Esophagus squamous epithelium (tissue), 5 donors: ENCODE measurements around the gene MBD2. TPM values are rescaled to one million over a fixed set of nuclear protein-coding genes. Genes with fewer than 3 reads are reported as not detected.

ENCODE experiments used
- DNase-seq: peaks from one replicate; lab custom pipeline; 2025; lab: John Stamatoyannopoulos, UW
- H3K27ac ChIP-seq, 4 donors: fragments of 200-600 bp; sonication (generic); one replicate each; pipeline ENCODE4 v1.5.1; 2016 to 2019; ENCODE audit warnings: mild to moderate bottlenecking in 1 of 4
- H3K27me3 ChIP-seq, 4 donors: fragments of 200-600 bp; sonication (generic); 1 replicate in 3 of 4; 2 replicates in 1 of 4; pipeline versions ENCODE4 v1.5.1 to v1.6.0; 2017 to 2021; ENCODE audit warnings: antibody characterized with exemption in 1 of 4
- H3K36me3 ChIP-seq, 3 donors: fragments of 200-600 bp; sonication (generic); one replicate each; pipeline ENCODE4 v1.5.1; 2016 to 2019
- H3K4me1 ChIP-seq, 3 donors: fragments of 200-600 bp; sonication (generic); one replicate each; pipeline ENCODE4 v1.5.1; 2017 to 2019
- H3K4me3 ChIP-seq, 4 donors: fragments of 200-600 bp; sonication (generic); 1 replicate in 3 of 4; 2 replicates in 1 of 4; pipeline ENCODE4 v1.5.1; 2016 to 2019; ENCODE audit warnings: mild to moderate bottlenecking in 2 of 4, moderate library complexity in 1 of 4
- H3K9me3 ChIP-seq, 3 donors: fragments of 200-600 bp; sonication (generic); one replicate each; pipeline ENCODE4 v1.5.1; 2016 to 2019
- POLR2A ChIP-seq, 4 donors: fragments of 450-650 bp; IDR thresholded peaks; one replicate each; pipeline ENCODE4 v1.6.1; 2017; ENCODE audit warnings: antibody characterized with exemption in 4 of 4, mild to moderate bottlenecking in 4 of 4, moderate library complexity in 3 of 4
- WGBS, 2 donors: methylation state at CpG; one replicate each; pipeline ENCODE4 v1.1.5; 2018; 5-methylcytosine and 5-hydroxymethylcytosine counted together
- intact Hi-C: fragments of 100-400 bp; cut with DNase I; formaldehyde crosslinking; loops from one replicate; pipeline ENCODE4 v1.15.0; 2022
- total RNA-seq, 4 donors: library from RNA; depleted of rRNA; stranded (reverse); fragments of >200 nt; gene quantifications; one replicate each; pipeline ENCODE4 v1.1.0, GENCODE V29; 2016
- TF ChIP-seq, protein P1 (sequence below), 6 experiments: fragments of 450-650 bp in 4 of 6; fragments of 200-600 bp in 2 of 6; sonication (generic) in 2 of 6; IDR thresholded peaks; one replicate each; pipeline ENCODE4 v1.5.1; 2016 to 2019; ENCODE audit warnings: antibody characterized with exemption in 6 of 6, mild to moderate bottlenecking in 4 of 6, moderate library complexity in 4 of 6
- donor health status: DM: yes; HTN: yes; CAD: no.

Gene MBD2
- total RNA-seq, 4 donors from 2014 or later, result 38.2 to 48.4 (median 46.3) TPM

DNA sequence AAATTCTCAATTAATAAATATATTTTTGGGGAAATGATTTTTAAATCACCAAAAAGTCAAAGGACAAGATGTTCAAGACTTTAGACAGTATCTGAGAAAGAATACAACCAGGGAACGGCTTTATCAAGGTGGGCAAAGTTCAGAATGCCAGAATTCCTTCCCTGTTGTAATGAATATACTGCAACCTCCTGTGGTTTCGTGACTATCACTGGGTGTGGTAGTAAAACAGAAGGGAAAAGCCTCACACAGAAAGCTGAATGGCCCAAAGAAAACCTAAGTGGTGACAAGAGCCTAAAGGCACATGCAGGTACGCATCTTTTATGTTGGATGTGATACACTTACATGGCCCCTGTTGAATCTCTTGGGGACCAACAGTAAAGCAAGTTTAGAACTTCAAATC lies 37.1 kb downstream of the MBD2 start:
- Histone ChIP-seq H3K36me3 (peaks cover 0 to 76% (median 7%) of the 10 kb centered on the region in 3 donors), H3K9me3 (no peaks in the 10 kb centered on the region), H3K27me3 (no peaks in the 10 kb centered on the region), H3K4me3 (no peak overlapping the region), H3K4me1 (peaks cover 3 to 21% (median 4%) of the 10 kb centered on the region in 3 donors), H3K27ac (no peak overlapping the region)
- no peak for TF ChIP-seq POLR2A (IDR thresholded peaks at IDR 0.05)
- TF ChIP-seq, protein P1, sequence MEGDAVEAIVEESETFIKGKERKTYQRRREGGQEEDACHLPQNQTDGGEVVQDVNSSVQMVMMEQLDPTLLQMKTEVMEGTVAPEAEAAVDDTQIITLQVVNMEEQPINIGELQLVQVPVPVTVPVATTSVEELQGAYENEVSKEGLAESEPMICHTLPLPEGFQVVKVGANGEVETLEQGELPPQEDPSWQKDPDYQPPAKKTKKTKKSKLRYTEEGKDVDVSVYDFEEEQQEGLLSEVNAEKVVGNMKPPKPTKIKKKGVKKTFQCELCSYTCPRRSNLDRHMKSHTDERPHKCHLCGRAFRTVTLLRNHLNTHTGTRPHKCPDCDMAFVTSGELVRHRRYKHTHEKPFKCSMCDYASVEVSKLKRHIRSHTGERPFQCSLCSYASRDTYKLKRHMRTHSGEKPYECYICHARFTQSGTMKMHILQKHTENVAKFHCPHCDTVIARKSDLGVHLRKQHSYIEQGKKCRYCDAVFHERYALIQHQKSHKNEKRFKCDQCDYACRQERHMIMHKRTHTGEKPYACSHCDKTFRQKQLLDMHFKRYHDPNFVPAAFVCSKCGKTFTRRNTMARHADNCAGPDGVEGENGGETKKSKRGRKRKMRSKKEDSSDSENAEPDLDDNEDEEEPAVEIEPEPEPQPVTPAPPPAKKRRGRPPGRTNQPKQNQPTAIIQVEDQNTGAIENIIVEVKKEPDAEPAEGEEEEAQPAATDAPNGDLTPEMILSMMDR (IDR thresholded peaks at IDR 0.05), result no peak
- intact Hi-C loops, result no loop called here
- DNase-seq, result no peak
- 93 to 94% methylated on average over 3 of the region's 3 CpGs for WGBS, 2 donors

DNA sequence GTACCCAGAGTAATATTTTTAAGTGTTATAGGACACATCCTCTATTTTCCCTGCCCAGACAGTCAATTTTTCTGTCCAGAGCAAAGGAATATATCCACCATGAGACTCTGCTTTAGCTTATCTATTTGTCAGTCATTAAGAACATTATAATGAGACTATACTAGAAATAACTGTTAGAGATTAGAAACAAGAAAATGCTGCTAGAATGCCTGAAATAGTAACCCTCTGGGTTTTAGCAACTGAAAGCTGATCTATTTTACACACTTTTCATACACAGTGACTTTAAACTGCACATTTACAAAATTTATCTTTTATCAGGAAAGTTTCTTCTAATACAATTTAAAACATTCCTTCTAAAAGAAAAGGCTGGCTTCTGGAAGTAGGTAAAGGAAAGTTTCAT lies 39.6 kb downstream of the MBD2 start:
- intact Hi-C loops, result no loop called here
- TF ChIP-seq, protein P1 (IDR thresholded peaks at IDR 0.05), result no peak
- no peak for TF ChIP-seq POLR2A (IDR thresholded peaks at IDR 0.05)
- Histone ChIP-seq H3K4me3 (no peak overlapping the region), H3K36me3 (peaks cover 0 to 87% (median 8%) of the 10 kb centered on the region in 3 donors), H3K9me3 (no peaks in the 10 kb centered on the region), H3K4me1 (no peaks in the 10 kb centered on the region), H3K27me3 (no peaks in the 10 kb centered on the region), H3K27ac (no peak overlapping the region)
- no peak for DNase-seq

DNA sequence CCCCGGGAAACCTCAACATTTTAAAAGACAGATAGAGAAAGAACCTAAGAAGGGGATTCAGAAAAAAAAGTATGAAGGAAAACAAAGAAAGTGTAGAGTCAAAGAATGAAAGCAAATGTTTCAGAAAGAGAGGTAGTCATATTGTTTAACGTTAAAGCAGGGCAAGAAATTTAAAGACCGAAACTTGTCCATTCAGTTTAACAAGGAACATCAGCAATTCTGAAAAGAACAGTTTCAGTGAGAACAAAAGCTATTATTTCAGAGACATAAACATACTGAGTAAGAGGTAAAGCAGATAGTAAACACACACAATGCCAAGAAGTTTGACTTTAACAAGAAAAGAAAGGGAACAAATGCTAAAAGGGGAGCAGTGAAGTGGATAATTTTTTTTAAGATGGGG lies 41.1 kb downstream of the MBD2 start:
- TF ChIP-seq, protein P1 (IDR thresholded peaks at IDR 0.05), result no peak
- TF ChIP-seq POLR2A (IDR thresholded peaks at IDR 0.05), result no peak
- Histone ChIP-seq H3K27ac (no peak overlapping the region), H3K4me3 (no peak overlapping the region), H3K4me1 (no peaks in the 10 kb centered on the region), H3K36me3 (peaks cover 0 to 74% (median 8%) of the 10 kb centered on the region in 3 donors), H3K9me3 (no peaks in the 10 kb centered on the region), H3K27me3 (no peaks in the 10 kb centered on the region)
- 76 to 77% methylated on average over 3 of the region's 3 CpGs for WGBS, 2 donors
- intact Hi-C loops, result no loop called here
- DNase-seq, result no peak

DNA sequence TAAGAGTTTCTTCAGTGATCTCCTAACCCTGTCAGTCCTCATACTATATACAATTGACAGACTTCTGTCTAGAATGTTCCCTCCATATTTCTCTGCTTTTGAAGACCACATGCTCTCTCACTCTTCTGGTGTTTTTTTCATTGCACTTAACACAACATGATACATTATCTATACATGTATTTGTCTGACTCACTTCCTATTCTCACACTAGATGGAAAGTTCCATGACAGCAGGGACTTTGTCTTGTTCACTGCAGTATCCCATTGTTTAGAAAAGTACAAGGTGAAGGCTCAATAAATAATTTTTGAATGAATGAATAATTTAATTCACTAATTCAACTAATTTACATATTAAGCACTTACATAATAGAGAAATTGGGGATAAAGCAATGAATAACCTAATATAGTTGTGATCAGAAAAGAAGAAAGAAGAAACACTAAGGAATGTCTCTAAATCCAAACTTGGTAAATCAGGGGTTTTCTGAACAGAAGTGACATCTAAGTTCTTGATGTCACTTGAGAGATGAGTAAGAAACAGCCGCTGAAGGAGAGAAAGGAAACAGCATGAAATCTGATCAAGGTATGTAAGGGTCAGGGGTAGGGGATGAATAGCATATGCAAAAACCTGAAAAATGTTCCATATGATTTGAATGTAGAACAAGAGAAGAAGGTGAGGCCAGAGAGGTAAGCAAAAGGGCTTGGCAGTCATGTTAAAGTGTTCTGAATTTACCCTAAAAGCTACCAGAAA lies 42.4 kb downstream of the MBD2 start:
- Histone ChIP-seq H3K4me3 (no peak overlapping the region), H3K9me3 (no peaks in the 10 kb centered on the region), H3K36me3 (peaks cover 0 to 71% (median 8%) of the 10 kb centered on the region in 3 donors), H3K27me3 (no peaks in the 10 kb centered on the region), H3K27ac (no peak overlapping the region), H3K4me1 (no peaks in the 10 kb centered on the region)
- DNase-seq, result no peak
- intact Hi-C loops, result no loop called here
- 77 to 90% methylated on average over 1 of the region's 1 CpG for WGBS, 2 donors
- no peak for TF ChIP-seq POLR2A (IDR thresholded peaks at IDR 0.05)
- TF ChIP-seq, protein P1 (IDR thresholded peaks at IDR 0.05), result no peak

DNA sequence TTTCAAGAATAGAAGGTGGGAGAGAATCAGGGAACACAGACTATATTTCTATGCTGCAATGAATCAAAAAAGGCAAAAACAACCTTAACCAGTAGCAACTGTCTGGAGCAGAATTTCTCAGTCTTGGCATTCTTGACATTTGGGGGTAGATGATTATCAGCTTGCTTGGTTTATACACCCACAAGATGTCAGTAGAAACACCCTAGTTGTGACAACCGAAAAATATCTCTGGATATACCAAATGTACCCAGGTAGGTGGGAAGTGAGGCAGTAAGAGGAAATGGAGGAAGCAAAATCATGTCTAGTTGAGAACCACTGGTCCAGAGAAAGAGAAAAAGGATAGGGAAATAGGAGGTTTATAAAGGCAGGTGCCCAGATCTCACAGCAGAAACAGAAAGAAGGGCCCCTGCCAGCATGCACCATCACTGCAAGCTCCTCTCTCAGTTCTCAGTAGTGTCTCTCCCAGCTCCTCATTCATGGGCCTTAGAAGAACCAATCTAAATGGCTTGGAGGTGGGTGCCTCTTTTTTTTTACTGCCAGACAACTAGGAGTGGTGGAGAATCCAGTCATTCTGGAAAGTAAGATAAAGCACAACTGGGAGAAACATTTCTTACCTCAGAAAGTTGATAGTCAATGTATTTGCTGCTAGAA lies 50.4 kb downstream of the MBD2 start:
- Histone ChIP-seq H3K27ac (no peak overlapping the region), H3K27me3 (no peaks in the 10 kb centered on the region), H3K36me3 (peaks cover 0 to 57% (median 6%) of the 10 kb centered on the region in 3 donors), H3K9me3 (no peaks in the 10 kb centered on the region), H3K4me1 (no peaks in the 10 kb centered on the region), H3K4me3 (no peak overlapping the region)
- TF ChIP-seq, protein P1 (IDR thresholded peaks at IDR 0.05), result no peak
- TF ChIP-seq POLR2A (IDR thresholded peaks at IDR 0.05), result no peak
- whole genome bisulfite sequencing, 2 donors, result 70 to 80% methylated on average over 1 of the region's 1 CpG
- intact Hi-C loops, result no loop called here
- no peak for DNase-seq
